Panc1 (cell line): Measurements from ENCODE around the gene ZNF407.

Experiments
- CTCF ChIP-seq: fragments of 450-650 bp; IDR thresholded peaks from 2 replicates; pipeline ENCODE4 v1.5.1; 2017; ENCODE audit warnings: mild to moderate bottlenecking
- TF ChIP-seq, protein P1 (sequence below), 2 experiments: IDR thresholded peaks; 2 replicates each; pipeline ENCODE4 v1.6.1; 2011 to 2012; ENCODE audit warnings: low read depth in 2 of 2, control low read depth in 1 of 2, low read length in 1 of 2, mild to moderate bottlenecking in 1 of 2, moderate library complexity in 1 of 2; ENCODE audit not compliant: insufficient read depth in 1 of 2

DNA sequence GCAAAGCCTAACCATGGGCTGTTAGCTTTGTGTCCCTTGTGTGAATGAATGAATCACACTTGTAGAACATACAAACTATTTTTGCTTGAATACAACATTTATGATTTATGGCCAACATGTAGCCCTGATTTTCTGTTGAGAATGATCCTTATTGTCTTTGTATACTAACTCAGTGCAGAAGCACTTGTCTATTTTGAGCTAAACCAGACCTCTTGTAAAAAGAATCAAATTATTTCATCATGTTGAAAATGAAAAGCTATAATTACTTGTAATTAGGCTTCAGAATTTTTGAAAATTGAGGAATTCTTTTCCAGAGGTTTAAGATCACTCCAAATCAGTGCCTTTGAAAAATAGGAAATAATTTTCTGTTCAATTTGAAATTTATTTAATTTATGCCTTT lies 85.9 kb downstream of the ZNF407 start:
- TF ChIP-seq, protein P1, sequence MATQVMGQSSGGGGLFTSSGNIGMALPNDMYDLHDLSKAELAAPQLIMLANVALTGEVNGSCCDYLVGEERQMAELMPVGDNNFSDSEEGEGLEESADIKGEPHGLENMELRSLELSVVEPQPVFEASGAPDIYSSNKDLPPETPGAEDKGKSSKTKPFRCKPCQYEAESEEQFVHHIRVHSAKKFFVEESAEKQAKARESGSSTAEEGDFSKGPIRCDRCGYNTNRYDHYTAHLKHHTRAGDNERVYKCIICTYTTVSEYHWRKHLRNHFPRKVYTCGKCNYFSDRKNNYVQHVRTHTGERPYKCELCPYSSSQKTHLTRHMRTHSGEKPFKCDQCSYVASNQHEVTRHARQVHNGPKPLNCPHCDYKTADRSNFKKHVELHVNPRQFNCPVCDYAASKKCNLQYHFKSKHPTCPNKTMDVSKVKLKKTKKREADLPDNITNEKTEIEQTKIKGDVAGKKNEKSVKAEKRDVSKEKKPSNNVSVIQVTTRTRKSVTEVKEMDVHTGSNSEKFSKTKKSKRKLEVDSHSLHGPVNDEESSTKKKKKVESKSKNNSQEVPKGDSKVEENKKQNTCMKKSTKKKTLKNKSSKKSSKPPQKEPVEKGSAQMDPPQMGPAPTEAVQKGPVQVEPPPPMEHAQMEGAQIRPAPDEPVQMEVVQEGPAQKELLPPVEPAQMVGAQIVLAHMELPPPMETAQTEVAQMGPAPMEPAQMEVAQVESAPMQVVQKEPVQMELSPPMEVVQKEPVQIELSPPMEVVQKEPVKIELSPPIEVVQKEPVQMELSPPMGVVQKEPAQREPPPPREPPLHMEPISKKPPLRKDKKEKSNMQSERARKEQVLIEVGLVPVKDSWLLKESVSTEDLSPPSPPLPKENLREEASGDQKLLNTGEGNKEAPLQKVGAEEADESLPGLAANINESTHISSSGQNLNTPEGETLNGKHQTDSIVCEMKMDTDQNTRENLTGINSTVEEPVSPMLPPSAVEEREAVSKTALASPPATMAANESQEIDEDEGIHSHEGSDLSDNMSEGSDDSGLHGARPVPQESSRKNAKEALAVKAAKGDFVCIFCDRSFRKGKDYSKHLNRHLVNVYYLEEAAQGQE (IDR thresholded peaks at IDR 0.05; ENCODE audit: insufficient read depth in 1 of 2, low read depth in 2 of 2, low read length in 1 of 2), result no peak
- no peak for TF ChIP-seq CTCF
